Measurements from ENCODE around the gene PRR33.
"Not testable (repeated sequence)": the region's sequence is repeated elsewhere in the genome, so short reads cannot be mapped to it uniquely, and the experiment has no call there.

The PRR33 gene

DNA sequence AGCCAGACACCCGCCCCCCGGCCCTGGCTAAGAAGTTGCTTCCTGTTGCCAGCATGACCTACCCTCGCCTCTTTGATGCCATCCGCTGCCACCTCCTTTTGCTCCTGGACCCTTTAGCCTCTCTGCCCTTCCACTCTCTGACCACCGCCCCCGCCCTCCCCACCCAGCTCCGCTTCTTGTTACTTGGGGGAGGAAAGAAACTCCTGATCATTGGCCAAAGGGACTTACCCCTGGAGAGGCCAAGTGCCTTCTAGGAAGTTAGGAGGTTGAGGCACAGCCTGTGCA is at the start of gene PRR33:
TSS of gene PRR33 (minus strand) at position 65 of the 285 bp plus-strand sequence. CDS start 1,311 bp downstream, outside the sequence.
- DNase-seq (ENCODE audit: low read depth in 2 of 2): no peak

DNA sequence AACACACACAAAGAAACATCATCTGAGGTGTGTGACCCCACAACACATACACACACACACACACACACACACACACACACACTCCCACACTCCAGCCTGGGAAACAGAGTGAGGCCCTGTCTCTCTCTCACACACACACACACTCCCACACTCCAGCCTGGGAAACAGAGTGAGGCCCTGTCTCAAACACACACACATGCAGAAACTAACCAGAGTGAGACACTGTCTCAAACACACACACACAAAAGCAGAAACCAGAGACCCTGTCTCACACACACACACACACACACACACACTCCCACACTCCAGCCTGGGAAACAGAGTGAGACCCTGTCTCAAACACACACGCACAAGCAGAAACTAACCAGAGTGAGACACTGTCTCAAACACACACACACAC is 48.1 kb upstream of the PRR33 start:
- DNase-seq (ENCODE audit: low read depth in 2 of 2): not testable (repeated sequence)

DNA sequence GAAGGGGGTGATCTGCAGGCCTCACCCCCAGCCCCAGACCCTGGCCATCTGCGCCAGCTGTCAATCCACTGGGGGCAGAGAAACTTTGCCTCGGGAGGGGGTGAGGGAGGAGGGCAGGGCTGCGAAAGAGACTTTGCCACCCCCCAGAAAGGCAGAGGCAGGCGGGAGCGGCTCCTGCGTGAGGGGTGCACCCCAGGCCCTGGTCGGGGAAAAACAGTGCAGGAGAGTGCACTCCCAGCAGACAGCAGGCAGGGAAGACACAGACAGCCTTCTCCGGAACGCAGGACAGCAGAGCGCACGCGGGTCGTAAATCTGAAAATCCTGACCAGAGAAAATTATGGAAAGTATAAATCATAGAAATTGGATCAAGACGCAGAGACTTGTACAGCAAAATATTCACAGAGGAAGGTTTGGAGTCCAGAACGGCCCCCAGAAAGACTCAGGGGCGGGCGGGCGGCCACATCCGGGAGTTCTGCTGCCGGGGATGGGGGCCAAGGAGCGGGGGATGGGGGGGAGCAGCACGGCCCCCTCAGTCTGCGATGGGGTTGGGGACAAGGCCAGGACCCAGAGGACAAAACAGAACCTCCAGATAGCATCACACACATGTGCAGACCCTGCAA is 47.4 kb upstream of the PRR33 start:
- no peak for DNase-seq (ENCODE audit: low read depth in 2 of 2)

DNA sequence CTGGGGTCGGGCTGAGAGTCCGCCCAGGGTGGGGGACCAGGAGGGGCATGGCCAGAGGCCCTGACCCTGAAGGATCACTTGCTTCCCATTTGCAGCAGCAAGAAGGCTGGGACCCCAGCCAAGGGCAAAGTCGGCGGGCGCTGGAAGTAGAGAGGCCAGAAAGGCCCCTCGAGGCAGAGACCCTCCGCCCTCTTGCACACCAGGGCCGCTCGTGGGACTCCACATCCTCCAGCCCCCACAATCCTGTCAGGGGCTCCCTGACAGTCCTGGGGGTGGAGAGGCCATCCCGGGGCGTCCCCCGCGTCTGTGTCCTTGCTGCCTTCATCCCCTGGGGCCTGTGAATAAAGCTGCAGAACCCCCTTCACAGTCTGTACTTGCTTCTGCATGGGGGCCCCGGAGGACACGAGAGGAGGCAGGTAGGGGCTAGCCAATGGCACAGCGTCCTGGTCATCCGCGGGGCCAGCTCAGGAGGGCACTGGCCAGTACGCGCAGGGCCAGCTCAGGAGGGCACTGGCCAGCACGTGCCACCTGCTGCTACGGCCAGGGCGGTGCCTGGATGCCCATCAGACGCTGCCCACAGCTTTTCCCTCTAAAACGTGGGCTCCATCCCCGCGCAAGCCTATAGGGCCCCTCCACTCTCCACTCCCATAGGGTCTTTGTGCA is 46.8 kb upstream of the PRR33 start:
- DNase-seq (ENCODE audit: low read depth in 2 of 2): no peak

DNA sequence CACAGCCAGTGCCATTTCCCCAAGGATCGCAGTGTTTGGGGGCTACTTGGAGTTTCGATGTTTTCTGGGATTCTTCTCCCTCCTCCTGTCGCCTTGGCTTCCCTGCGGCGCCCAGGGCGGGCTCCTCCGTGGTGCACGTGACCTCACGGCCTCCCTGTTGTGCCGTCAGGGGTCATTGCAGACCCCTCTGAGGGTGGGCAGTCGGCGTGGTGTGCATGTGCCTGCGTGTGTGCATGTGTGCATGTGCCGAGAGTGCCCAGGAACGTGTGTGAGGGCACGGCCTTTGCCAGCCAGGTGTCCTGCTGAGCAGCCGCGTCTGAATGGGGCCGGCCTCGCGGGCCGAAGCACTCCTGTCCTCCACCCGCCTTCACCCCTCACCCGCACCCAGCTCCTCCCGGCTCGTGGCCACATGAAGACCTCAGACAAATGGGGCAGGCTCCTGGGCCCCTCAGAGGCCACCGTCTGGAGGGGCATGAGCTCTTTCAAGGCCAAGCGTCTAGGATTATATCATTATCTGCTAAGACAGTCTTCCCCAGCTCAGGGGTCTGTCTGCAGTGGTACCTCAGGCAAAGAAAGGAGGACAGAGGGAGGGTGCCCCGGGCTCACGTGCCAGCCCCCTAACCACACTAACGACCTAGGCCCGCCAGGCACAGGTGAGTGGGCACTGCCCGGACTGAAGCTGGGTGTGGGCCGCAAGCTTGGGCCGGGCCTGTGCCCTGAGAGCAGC is 46.1 kb upstream of the PRR33 start:
- DNase-seq (ENCODE audit: low read depth in 2 of 2): no peak

DNA sequence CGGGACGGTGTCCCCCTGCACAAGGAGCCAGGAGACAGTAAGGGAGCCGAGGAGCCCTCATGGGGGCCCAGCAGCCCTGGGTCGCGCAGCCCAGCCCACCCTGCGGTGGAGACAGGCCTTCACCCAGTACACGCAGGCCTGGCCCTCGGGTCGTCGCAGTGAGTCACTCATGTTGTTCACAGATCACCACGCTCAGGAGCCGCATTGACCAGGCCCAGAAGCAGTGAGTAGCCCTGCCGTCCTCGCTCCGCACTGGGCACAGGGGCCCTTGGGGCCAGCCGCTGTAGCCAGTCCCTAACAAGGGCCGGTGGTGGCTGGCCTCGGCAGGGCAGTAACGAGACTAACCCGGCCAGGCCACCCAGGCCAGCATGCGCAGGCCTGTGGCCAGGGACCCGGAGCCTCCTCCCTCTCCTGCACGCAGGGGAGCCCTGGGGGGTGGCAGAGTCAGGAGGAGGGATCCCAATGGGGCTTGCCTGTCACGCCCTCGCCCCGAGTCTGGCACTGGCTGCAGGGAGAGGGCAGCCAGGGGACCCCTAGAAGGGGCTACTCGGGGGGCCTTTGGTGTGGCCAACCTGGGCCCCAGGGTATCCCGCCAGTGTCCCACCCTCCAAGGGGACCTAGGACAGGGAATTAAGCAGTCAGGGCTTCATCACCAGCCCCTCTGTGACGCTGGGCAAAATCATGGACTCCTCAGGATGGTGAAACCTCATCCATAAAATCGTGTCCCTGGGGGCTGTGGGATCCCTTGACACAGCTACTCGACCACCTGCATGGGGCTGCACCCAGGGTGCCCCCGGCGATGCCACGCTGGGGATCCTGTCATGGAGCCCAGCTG is 45.3 kb upstream of the PRR33 start:
- DNase-seq (ENCODE audit: low read depth in 2 of 2): no peak

DNA sequence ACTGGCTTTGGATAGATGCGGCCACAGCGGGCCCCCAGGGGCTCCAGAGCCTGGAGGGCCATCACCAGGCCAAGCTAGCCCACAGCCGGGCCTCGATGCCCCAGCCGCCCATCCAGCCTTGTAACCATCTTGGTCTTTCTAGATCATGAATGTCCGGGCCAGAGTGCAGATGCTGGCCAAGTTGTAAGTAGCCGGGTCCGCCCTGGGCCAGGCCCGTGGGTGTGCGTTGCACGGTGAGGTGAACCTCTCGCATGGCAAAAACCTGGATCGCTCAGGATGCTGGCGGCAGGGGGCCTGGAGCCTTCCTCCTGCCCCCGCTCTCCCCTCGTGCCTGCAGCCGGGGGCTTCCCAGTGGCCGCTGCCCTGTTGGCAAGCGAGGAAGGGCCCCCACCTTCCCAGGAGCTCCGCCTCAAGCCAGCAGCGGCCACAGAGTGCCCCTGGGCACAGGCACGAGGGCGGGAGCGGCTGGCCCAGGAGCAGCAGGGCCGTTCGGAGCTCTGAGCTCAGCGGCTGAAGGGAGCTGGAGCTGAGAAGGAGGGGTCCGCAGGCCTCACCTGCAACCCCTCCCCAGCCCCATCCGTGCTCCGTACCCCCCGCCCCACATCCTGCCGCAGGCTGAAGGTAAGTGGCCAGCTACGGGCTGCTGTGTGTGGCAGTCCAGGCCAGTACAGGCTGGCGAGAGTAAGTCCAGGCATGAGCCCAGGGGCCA is 44.5 kb upstream of the PRR33 start:
- DNase-seq (ENCODE audit: low read depth in 2 of 2): no peak

DNA sequence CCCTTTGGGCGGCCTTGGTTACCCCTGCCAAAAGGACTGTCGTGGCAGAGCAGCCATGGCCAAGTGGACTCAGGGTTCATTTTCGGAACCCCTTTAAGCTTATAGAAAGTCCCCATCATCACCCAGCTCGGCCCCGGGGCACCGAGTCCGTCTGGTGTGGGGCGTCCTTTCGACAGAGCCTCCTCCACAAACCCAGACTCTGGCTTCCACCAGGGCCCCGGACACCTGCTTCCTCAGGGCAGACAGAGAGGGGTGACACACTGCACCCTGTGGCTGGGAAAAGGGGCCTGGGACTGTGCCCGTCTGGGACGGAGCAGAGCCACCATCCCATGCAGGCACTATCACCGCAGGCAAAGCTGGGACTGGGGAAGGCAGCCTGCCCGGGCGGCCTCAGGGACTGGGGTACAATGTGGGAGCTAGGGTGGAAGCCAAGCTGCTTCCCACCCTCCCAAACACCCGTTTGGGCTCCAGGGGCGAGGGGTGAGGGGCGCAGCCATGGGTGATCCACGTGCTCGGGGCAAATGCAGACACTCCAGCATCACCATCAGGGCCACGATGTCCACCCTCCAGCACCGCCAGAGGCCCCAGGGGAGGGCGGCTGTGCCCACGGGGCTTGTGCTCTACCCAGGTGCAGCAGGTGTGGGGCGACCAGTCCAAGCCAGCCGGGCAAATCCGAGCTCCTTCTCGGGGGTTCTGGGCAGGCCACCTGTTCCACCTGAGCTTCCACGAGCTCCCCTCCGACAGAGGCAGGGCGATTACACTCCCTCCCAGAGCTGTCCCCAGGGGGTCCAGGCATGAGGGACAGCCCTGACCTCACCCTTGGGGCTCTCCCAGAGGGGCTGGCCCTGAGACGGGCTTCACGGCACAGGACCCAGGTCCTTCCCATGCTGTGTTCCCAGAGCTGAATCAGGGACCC is 43.7 kb upstream of the PRR33 start:
- no peak for DNase-seq (ENCODE audit: low read depth in 2 of 2)

DNA sequence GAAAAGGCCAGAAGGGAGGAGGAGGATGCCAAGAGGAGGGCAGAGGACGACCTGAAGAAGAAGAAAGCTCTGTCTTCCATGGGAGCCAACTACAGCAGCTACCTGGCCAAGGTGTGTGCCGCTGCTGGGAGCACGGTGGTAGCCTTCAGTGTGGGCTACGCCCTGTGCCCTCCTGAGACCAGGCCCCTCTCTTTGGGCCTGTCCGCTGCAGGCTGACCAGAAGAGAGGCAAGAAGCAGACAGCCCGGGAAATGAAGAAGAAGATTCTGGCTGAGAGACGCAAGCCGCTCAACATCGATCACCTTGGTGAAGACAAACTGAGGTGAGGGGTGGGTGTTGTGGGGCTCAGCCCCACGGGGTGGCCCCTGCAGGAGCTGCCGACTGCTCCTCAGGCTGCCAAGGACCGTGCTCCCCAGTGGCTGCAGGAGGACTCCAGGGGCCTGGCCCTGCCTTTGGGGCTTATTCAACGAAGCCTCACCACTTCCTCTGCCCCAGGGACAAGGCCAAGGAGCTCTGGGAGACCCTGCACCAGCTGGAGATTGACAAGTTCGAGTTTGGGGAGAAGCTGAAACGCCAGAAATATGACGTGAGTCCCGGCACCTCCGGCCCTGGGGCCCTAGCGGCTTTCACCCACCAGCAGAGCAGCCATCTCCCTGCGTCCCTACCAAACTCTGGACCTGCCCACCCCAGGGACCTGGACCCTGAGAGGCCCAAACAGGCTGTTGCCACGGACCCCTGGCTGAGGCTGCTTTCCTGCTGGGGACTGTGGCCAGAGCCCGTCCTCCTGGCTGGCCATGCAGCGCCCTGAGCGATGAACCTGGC is 42.9 kb upstream of the PRR33 start:
- DNase-seq (ENCODE audit: low read depth in 2 of 2): no peak

DNA sequence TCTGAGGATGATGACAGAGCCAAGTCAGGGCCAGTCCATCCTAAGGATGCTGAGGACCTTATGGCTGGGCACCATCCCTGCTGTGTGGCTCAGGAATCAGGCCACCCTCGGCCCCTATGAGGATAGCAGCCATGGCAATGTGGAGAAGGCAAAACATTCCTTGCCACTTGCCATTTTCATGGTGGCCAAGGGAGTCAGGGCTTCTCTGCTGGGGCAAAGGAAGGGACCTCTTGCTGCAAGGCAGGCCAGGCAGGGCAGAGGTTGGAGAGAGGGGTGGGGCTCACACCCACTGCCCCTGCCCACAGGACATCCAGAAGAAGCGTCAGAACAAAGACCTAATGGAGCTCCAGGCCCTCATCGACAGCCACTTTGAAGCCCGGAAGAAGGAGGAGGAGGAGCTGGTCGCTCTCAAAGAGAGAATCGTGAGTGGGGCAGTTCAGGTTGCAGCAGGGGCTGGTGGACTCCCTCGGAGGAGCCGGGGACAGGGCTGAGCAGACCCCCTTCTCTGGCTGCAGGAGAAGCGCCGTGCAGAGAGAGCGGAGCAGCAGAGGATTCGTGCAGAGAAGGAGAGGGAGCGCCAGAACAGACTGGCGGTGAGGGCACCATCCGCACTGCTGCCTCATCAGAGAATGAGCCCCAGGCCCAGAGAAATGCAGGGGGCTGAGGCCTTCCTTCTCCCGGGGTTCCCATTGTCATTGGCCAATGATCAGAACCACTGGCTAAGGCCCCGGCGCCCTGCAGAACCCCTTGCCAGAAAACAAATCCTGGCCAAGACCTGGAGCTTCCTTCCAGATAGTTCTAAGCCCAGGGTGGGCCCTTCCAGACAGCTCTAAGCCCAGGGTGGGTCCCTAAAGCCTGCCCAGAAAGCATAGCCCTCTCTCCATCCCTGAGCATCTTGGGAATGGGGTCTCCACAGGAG is 42.0 kb upstream of the PRR33 start:
- no peak for DNase-seq (ENCODE audit: low read depth in 2 of 2)

DNA sequence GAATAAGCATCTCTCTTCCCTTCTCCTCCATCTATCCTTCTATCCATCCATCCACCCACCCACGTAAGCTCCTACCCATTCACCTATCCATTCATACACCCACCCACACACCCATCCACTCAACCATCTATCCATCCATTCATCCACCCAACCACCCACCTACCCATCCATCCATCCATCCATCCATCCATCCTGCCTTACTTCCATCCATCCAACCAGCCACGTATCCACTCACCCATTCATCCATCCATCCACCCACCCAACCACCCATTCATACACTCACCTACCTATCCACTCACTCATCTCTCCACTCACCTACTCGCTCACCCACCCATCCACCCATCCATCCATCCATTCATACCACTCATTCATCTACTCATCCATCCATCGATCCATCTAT is 41.0 kb upstream of the PRR33 start:
- no peak for DNase-seq (ENCODE audit: low read depth in 2 of 2)

DNA sequence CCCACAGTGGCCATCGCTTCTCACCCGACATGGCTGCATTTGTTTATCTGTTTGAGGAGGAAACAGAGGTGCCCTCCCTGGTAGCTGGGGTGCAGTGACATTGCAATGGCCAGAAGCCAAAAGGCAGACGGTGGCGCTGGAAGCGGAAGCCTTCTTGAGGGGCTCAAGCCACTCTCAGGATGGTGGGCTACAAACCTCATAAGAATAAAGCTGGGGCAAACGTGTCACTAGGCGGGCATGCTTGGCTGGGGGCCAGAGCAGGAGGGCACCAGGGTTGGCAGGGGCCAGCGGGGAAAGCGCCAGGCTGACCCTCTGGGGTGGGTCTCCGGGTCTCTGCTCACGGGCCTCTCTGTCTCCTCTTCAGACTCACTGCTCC is 40.4 kb upstream of the PRR33 start:
- no peak for DNase-seq (ENCODE audit: low read depth in 2 of 2)

DNA sequence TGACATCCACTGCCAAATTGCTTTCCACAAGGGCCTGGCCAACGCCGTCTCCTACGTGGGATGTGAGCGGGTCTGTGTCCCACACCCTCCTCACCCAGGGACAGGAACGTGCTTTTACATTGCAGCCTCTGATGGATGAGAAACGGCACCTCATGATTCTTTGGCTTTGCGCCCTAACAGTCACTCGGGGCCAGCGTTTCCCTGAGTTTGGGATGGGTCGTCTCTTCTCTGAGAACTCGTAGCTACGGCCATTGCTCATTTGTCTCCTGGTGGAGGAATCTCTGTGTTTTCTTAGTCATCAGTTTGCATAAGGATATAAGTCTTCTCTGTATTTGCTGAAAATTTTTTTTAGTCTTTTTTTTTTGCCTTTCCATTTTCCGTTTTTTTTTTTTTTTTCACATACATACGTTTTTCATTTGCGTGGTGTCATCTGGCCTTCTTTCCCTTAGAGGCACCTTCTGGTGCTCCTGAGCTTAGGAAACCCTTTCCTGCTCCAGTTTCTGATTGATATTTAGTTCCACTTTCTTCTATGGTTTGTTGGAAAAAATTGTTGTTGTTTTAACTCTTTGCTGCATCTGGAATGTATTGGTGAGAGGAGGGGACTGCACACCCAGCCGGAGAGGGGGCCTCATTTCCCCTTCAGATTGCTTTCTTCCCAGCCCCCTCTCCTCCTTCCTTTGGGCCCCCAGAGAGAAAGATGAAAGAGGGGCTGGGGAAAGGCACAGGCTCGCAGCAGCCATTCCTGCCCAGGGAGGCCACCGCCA is 39.8 kb upstream of the PRR33 start:
- no peak for DNase-seq (ENCODE audit: low read depth in 2 of 2)

DNA sequence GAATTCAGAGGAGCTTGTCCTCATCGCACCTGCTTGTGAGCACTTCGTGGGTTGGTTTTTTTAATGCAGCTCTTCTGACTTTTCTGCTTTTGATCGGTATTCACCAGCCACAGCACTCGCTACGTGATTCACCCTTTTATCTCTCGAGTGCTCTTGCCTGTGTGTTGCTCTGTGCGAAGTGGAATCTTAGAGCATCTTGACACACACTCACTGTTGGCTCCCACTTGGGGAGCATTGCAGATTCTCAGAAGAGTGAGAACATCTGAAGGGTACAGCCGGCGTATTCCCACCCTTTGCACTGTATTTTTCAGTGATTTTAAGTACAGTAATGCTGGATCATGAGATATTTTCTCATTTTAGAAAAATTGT is 38.8 kb upstream of the PRR33 start:
- no peak for DNase-seq (ENCODE audit: low read depth in 2 of 2)

DNA sequence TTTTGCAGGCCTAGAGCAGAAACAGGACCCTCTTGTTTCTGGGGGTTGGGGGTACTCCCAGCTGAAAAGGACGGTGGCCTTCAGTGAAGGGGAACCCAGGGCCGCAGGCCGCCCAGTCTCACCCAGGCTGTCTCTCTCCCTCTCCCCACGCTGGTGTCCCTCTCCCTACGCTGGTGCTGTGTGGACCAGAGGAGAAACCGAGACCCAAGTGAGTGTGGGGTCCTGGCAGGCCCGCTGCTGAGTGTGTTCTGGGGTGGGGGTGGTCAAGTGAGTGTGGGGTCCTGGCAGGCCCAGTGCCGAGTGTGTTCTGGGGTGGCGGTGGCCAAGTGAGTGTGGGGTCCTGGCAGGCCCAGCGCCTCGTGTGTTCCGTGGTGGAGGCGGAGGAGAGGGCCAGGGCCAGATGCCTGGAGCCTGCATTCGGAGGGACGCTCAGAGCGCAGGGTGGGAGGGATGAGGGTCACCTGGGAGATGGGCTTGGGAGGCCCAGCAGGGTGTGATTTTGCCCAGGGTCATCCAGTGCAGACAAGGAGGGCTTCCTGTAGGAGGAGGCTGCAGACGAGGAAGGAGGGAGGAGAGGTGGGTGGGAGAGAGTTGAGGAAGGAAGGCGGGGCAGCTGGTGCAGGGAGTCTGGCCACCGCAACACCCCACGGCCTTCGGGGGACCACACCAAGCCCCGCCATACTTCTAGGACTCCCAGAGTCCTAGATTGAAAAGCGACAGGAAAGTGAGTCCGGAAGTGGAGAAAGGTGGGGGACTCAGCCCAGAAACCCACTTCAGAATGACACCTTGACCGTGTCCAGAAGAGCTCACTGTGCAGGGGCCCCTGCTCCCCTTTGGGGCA is 38.1 kb upstream of the PRR33 start:
- no peak for DNase-seq (ENCODE audit: low read depth in 2 of 2)

DNA sequence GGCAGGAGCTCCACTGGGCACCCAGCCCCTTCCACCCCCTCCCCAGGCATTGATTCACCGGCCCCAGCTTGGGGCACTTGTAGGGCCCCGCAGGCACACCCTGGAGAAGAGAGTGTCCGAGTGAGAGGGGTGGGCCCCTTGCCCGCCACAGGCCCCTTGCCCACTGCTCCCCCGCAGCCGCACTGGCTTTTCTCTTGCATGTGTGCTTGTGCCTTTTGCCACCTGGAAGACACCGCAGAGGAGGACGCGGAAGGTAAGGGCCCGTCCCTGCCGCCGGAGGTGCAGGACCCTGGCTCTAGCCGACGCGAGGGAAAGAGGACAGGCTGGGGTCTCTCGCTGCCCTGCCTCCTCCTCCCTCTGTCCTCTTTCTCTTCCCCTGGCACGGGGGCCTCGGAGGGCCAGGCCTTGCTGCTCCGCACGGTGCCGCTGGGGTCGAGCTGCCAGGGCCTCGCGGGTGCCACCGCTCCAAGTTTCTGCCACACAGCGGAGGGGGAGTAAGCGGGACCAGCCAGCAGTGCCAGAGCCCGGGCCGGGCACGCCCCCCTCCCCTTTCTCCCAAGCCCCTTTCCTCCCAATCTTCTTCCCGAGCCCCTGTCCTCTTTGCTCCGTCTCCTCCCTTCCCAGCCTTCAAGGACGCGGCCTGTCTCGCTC is 37.3 kb upstream of the PRR33 start:
- no peak for DNase-seq (ENCODE audit: low read depth in 2 of 2)

DNA sequence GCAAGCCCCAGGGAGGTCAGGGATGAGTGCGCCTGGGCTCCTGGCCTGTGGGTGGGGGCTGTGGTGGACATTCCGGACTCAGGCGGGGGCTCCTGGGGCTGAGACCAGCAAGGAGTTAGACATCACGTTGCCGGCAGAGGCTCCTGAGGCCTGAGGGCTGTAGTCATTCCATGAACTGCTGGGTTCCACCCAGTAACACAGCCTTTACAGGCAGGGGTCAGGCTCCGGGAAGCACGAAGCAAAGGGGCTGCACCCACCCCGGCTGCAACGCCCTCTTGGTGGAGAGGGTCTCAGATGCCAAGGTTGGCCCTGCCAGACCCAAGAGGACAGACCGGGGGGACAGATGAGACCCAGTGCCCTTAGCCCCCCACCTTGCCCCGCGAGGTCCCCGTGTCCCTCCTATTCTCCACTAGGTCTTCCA is 36.8 kb upstream of the PRR33 start:
- DNase-seq (ENCODE audit: low read depth in 2 of 2): no peak

Measured in activated CD8-positive, alpha-beta memory T cell treated with anti-CD3 and anti-CD28 coated beads for 4 hours (primary cell).